ENCODE measurements around the gene LACC1. TPM values are rescaled to one million over a fixed set of nuclear protein-coding genes. Genes with fewer than 3 reads are reported as not detected.

Gene LACC1
- total and polyA plus RNA-seq, 2 of the 13 experiments (the other 11 are each of a cell fraction or from before 2014, with no cell fraction given): 0.92 to 1.7 TPM

DNA sequence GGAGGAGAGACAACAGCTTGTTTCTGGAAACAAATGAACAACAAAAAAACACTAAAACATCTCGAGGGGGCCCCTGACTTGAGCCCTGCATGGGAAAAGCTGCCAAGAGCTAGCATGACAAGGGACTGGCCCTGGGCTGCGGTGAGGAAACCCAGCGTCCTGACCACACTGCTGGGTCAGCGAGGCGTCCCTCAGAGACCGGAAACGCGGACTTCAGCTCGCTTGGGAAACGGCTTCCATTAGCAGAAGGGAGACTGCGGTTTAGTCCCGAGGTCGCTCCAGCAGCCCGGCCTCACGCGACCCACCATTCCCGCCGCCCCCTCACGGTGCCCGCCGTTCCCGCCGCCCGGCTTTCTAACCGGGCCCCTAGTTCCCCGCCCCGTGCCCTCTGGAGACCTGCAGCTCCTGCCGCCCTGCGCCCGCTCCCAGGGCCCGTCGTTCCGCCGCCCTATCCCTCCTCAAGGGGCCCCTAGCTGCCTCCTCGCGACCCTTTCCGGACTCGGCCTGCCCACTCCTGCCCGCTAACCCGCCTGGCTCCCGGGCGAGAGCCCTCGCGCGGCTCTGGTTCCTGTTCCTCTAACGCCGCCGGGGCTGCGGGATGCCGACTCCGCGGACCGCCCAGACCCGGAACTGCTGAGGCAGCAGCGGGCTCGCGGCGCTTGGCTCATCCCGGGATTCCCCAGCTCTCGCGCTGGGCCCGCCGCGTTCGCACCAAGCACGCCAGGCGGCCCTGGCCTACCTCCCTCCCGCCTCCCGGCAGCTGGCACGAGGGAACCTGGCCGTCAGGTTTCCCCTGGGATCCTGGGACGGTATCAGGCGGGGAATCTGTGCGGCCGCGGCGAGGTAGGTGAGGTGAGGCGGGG lies 581 bp upstream of the LACC1 start, which contains the start of gene CCDC122 (continued):
- TF ChIP-seq THRA (CRISPR knock-in tag; IDR thresholded peaks at IDR 0.05; ENCODE audit: borderline replicate concordance) (peak; percentile 56; the same call in 1 of the 2 replicates), ZNF749 (CRISPR knock-in tag; IDR thresholded peaks at IDR 0.05; ENCODE audit: borderline replicate concordance) (peak; percentile 49; the same call in 1 of the 2 replicates), RELA (CRISPR knock-in tag; IDR thresholded peaks at IDR 0.05) (peak; percentile 98; the same call in 1 of the 2 replicates), FUBP1 (CRISPR knock-in tag; IDR thresholded peaks at IDR 0.05; ENCODE audit: borderline replicate concordance) (no peak), RNF219 (CRISPR knock-in tag; IDR thresholded peaks at IDR 0.05) (no peak), CREM (IDR thresholded peaks at IDR 0.05) (no peak), CREM (CRISPR knock-in tag; IDR thresholded peaks at IDR 0.05) (no peak), NFYB (CRISPR knock-in tag; IDR thresholded peaks at IDR 0.05) (no peak), HES4 (CRISPR knock-in tag; IDR thresholded peaks at IDR 0.05; ENCODE audit: borderline replicate concordance) (peak; percentile 64), RARG (CRISPR knock-in tag; IDR thresholded peaks at IDR 0.05; ENCODE audit: low read depth) (no peak), THAP11 (CRISPR knock-in tag; IDR thresholded peaks at IDR 0.05) (0 out of 2 replicates have a peak, but pooled peaks have one; percentile 44), ZNF263 (CRISPR knock-in tag; IDR thresholded peaks at IDR 0.05) (peak; percentile 37; the same call in 1 of the 2 replicates), FOXO1 (CRISPR knock-in tag; IDR thresholded peaks at IDR 0.05) (peak; percentile 39; the same call in 1 of the 2 replicates), REXO4 (CRISPR knock-in tag; IDR thresholded peaks at IDR 0.05; ENCODE audit: borderline replicate concordance) (peak; percentile 85; the same call in 1 of the 2 replicates), ZNF256 (CRISPR knock-in tag; conservative IDR thresholded peaks at IDR 0.05) (no peak), MED8 (CRISPR knock-in tag; IDR thresholded peaks at IDR 0.05; ENCODE audit: insufficient replicate concordance) (peak; percentile 58), ZNF18 (CRISPR knock-in tag; IDR thresholded peaks at IDR 0.05; ENCODE audit: insufficient replicate concordance) (peak; percentile 46), ZNF460 (CRISPR knock-in tag; IDR thresholded peaks at IDR 0.05; ENCODE audit: borderline replicate concordance) (no peak), NR2F2 (IDR thresholded peaks at IDR 0.05; ENCODE audit: borderline replicate concordance, low read depth) (no peak), CEBPG (CRISPR knock-in tag; IDR thresholded peaks at IDR 0.05) (0 out of 2 replicates have a peak, but pooled peaks have one; percentile 4)
- TF ChIP-seq, protein P1, sequence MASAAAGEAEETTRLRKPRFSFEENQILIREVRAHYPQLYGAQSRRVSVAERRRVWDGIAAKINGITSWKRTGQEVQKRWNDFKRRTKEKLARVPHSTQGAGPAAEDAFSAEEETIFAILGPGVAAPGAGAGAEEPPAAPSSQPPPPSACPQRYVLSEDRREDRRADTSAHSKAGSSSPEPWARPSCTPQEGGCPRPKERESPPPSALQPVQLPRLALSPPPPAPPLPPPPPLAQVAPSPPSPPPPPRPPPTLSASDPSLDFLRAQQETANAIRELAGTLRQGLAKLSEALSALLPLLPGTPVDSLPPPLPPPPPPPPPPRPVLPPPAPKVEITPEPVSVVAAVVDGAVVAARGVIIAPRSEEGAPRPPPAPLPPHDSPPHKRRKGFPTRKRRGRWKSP (CRISPR knock-in tag; IDR thresholded peaks at IDR 0.05): peak; percentile 60; the same call in 1 of the 2 replicates

Measured in HepG2 (cell line).